Suprapubic skin (tissue), 4 donors: Measurements from ENCODE around the gene MORC3. TPM values are rescaled to one million over a fixed set of nuclear protein-coding genes. Genes with fewer than 3 reads are reported as not detected.

ENCODE experiments used
- DNase-seq, 2 donors: peaks; one replicate each; pipeline ENCODE4 v3.0.0-alpha.2; 2019; ENCODE audit warnings: low spot score in 2 of 2
- H3K27ac ChIP-seq: fragments of 200-600 bp; sonication (generic); one replicate; pipeline ENCODE4 v1.5.1; 2019
- H3K27me3 ChIP-seq: fragments of 200-600 bp; sonication (generic); one replicate; pipeline ENCODE4 v1.5.1; 2019
- H3K36me3 ChIP-seq: fragments of 200-600 bp; sonication (generic); one replicate; pipeline ENCODE4 v1.5.1; 2019
- H3K4me1 ChIP-seq: fragments of 200-600 bp; sonication (generic); one replicate; pipeline ENCODE4 v1.5.1; 2019
- H3K4me3 ChIP-seq: fragments of 200-600 bp; sonication (generic); one replicate; pipeline ENCODE4 v1.5.1; 2019; ENCODE audit warnings: mild to moderate bottlenecking
- H3K9me3 ChIP-seq: fragments of 200-600 bp; sonication (generic); one replicate; pipeline ENCODE4 v1.5.1; 2019
- CTCF ChIP-seq, 2 donors: fragments of 200-600 bp in 1 of 2; fragments of 450-650 bp in 1 of 2; sonication (generic) in 1 of 2; IDR thresholded peaks; one replicate each; pipeline ENCODE4 v1.5.1; 2016 to 2019; ENCODE audit warnings: antibody characterized with exemption in 2 of 2, mild to moderate bottlenecking in 1 of 2, moderate library complexity in 1 of 2
- EP300 ChIP-seq: sonication (generic); formaldehyde crosslinking; IDR thresholded peaks from one replicate; pipeline ENCODE4 v1.6.1; 2017; ENCODE audit warnings: antibody characterized with exemption
- POLR2A ChIP-seq, 2 donors: fragments of 450-650 bp; IDR thresholded peaks; one replicate each; pipeline ENCODE4 v1.6.1; 2017; ENCODE audit warnings: antibody characterized with exemption in 2 of 2, mild to moderate bottlenecking in 2 of 2, moderate library complexity in 2 of 2
- POLR2AphosphoS5 ChIP-seq, 3 donors: sonication (generic); formaldehyde crosslinking; IDR thresholded peaks; one replicate each; pipeline ENCODE4 v1.6.1; 2017; ENCODE audit warnings: antibody characterized with exemption in 3 of 3
- WGBS: methylation state at CpG from one replicate; pipeline ENCODE4 v1.1.5; 2018; 5-methylcytosine and 5-hydroxymethylcytosine counted together
- total RNA-seq, 4 donors: library from RNA; depleted of rRNA; stranded (reverse); fragments of >200 nt; gene quantifications; one replicate each; pipeline ENCODE4 v1.1.0, GENCODE V29; 2016

The MORC3 gene
- total RNA-seq, 4 donors from 2014 or later, result 47.2 to 61.2 (median 47.7) TPM

DNA sequence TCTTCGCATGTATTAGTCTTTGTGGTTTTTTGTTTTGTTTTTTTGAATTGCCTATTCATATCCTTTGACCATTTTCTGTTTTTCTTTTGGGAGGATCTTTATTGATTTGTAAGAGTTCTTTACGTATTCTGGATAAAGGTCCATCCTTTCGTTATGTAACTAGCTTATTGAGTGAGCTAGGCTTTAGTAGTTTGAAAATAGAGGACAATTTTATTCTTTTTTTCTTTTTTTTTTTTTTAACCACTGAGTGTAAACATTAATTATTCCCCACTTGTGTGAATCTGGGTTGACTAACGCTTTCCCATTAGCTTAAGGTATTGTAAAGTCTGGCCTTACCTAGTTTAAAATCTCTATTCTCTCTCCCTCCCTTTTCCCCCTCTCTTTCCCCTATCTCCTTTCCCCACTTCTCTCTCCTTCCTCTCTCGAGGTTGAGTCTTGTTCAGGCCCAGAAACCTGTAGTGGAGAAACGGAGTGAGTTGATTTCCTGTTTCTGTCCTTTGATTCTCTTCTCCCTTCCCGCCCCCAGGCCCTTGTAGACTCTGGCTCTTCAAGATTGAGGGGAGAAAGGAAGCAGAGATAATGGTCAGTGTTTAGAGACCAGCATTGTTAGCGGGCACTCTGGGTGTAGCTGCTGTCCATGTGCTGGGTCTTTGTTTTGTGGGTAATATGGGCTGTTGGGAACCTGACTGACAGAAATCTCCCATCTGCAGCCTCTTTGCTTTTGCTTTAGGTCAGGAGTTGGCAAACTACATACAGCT, 1.5 kb downstream of the MORC3 start:
- DNase-seq, result no peak
- H3K27ac ChIP-seq, result peak overlapping the region; percentile 100
- no peaks in the 10 kb centered on the region for H3K27me3 ChIP-seq
- H3K9me3 ChIP-seq, result no peaks in the 10 kb centered on the region
- H3K4me3 ChIP-seq, result peak overlapping the region; percentile 94
- H3K4me1 ChIP-seq, result peaks cover 51% of the 10 kb centered on the region
- 12% methylated on average over 8 of the region's 8 CpGs for WGBS
- peaks cover 12% of the 10 kb centered on the region for H3K36me3 ChIP-seq
- TF ChIP-seq EP300, result no peak
- no peak for TF ChIP-seq POLR2AphosphoS5 (IDR thresholded peaks at IDR 0.05)
- TF ChIP-seq POLR2A (IDR thresholded peaks at IDR 0.05), result no peak
- no peak for TF ChIP-seq CTCF (IDR thresholded peaks at IDR 0.05)

DNA sequence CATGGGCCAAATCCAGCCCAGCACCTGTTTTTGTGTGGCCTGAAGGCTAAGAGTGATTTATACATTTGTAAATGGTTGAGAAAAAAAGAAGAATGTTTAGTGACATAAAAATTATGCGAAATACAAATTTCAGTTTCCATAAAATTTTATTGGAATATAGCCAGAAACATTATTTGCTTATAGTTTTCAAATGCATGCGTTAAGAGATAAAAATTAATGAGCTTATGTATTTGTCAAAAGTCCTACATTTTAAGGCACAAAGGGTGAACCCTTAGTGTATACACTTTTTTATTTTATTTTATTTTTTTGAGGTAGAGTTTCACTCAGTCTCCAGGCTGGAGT, 2.1 kb downstream of the MORC3 start:
- WGBS, result 41% methylated on average over 2 of the region's 2 CpGs
- Histone ChIP-seq H3K4me3 (peak overlapping the region; percentile 94), H3K36me3 (peaks cover 15% of the 10 kb centered on the region), H3K4me1 (peaks cover 51% of the 10 kb centered on the region), H3K9me3 (no peaks in the 10 kb centered on the region), H3K27me3 (no peaks in the 10 kb centered on the region), H3K27ac (peak overlapping the region; percentile 100)
- DNase-seq, result no peak
- TF ChIP-seq POLR2AphosphoS5 (IDR thresholded peaks at IDR 0.05) (no peak), POLR2A (IDR thresholded peaks at IDR 0.05) (no peak), CTCF (IDR thresholded peaks at IDR 0.05) (no peak), EP300 (no peak)

GRCh38 chr21:36323032-36323431, 3.0 kb downstream of the MORC3 start:
- H3K4me1 ChIP-seq, result peaks cover 56% of the 10 kb centered on the region
- H3K27me3 ChIP-seq, result no peaks in the 10 kb centered on the region
- WGBS, result 4% methylated on average over 3 of the region's 3 CpGs
- peak overlapping the region; percentile 100 for H3K27ac ChIP-seq
- no peaks in the 10 kb centered on the region for H3K9me3 ChIP-seq
- no peak for TF ChIP-seq EP300
- TF ChIP-seq POLR2A (IDR thresholded peaks at IDR 0.05), result no peak
- TF ChIP-seq POLR2AphosphoS5 (IDR thresholded peaks at IDR 0.05), result no peak
- no peak for TF ChIP-seq CTCF (IDR thresholded peaks at IDR 0.05)
- no peak overlapping the region for H3K4me3 ChIP-seq
- peaks cover 15% of the 10 kb centered on the region for H3K36me3 ChIP-seq
- no peak for DNase-seq

GRCh38 chr21:36325373-36326010, 5.5 kb downstream of the MORC3 start:
- Histone ChIP-seq H3K27me3 (no peaks in the 10 kb centered on the region), H3K4me3 (no peak overlapping the region), H3K9me3 (no peaks in the 10 kb centered on the region), H3K27ac (peak overlapping the region; percentile 59), H3K36me3 (peaks cover 15% of the 10 kb centered on the region), H3K4me1 (peaks cover 75% of the 10 kb centered on the region)
- 74% methylated on average over 8 of the region's 8 CpGs for WGBS
- no peak for TF ChIP-seq POLR2AphosphoS5 (IDR thresholded peaks at IDR 0.05)
- DNase-seq, result no peak

GRCh38 chr21:36330904-36331303, 10.9 kb downstream of the MORC3 start:
- Histone ChIP-seq H3K9me3 (no peaks in the 10 kb centered on the region), H3K27me3 (no peaks in the 10 kb centered on the region), H3K4me1 (peaks cover 52% of the 10 kb centered on the region), H3K4me3 (no peak overlapping the region), H3K36me3 (peaks cover 23% of the 10 kb centered on the region), H3K27ac (no peak overlapping the region)
- WGBS, result 52% methylated on average over 2 of the region's 2 CpGs
- TF ChIP-seq POLR2AphosphoS5 (IDR thresholded peaks at IDR 0.05) (no peak), CTCF (IDR thresholded peaks at IDR 0.05) (peak; percentile 55 to 64)
- DNase-seq, result no peak
